Kidney (tissue), 14 donors: ENCODE data around the gene RPL28. TPM values are rescaled to one million over a fixed set of nuclear protein-coding genes. Genes with fewer than 3 reads are reported as not detected.

Experiments used
- DNase-seq, 5 donors: peaks; one replicate each; pipeline ENCODE4 v3.0.0-alpha.2; 2013 to 2020
- FAIRE-seq: peaks from 2 replicates; lab custom pipeline; 2012; peaks lifted over from hg19 to GRCh38; lab: Jason Lieb, UNC
- H3K27ac ChIP-seq, 2 donors: one replicate each; pipeline ENCODE4 v1.7.0; 2013; ENCODE audit warnings: low read depth in 2 of 2, low read length in 2 of 2, inconsistent platforms in 1 of 2
- H3K27me3 ChIP-seq: one replicate; pipeline ENCODE4 v1.7.1; 2013; ENCODE audit warnings: low read length, inconsistent platforms; ENCODE audit not compliant: control insufficient read depth, insufficient read depth
- H3K36me3 ChIP-seq, 3 donors: one replicate each; pipeline versions ENCODE4 v1.7.0 to v1.7.1; 2013; ENCODE audit warnings: low read length in 3 of 3, control low read depth in 1 of 3, inconsistent platforms in 1 of 3; ENCODE audit not compliant: insufficient read depth in 3 of 3, control insufficient read depth in 2 of 3
- H3K4me1 ChIP-seq, 3 donors: one replicate each; pipeline versions ENCODE4 v1.7.0 to v1.7.1; 2013; ENCODE audit warnings: low read length in 3 of 3, inconsistent platforms in 1 of 3, low read depth in 1 of 3; ENCODE audit not compliant: control insufficient read depth in 2 of 3, insufficient read depth in 2 of 3
- H3K4me3 ChIP-seq, 3 donors: one replicate each; pipeline versions ENCODE4 v1.7.0 to v1.8.1; 2013; ENCODE audit warnings: low read length in 3 of 3, control low read depth in 1 of 3, inconsistent platforms in 1 of 3
- H3K9ac ChIP-seq, 3 donors: one replicate each; pipeline versions ENCODE4 v1.7.0 to v1.7.1; 2013; ENCODE audit warnings: low read length in 3 of 3, control low read depth in 1 of 3, inconsistent platforms in 1 of 3
- H3K9me3 ChIP-seq, 3 donors: one replicate each; pipeline versions ENCODE4 v1.7.0 to v1.7.1; 2013; ENCODE audit warnings: low read length in 3 of 3, control low read depth in 1 of 3, inconsistent platforms in 1 of 3; ENCODE audit not compliant: control insufficient read depth in 2 of 3, insufficient read depth in 1 of 3
- CTCF ChIP-seq: IDR thresholded peaks from 3 replicates; pipeline ENCODE4 v1.5.1; 2012; ENCODE audit warnings: mild to moderate bottlenecking, moderate library complexity, borderline replicate concordance; ENCODE audit not compliant: insufficient read depth; ENCODE audit errors: extremely low read depth
- intact Hi-C: fragments of 100-400 bp; cut with DNase I; formaldehyde crosslinking; loops from one replicate; pipeline ENCODE4 v1.11.1; 2022
- polyA plus RNA-seq: library from polyadenylated mRNA; stranded (reverse); fragments of 350-450 nt; fragmentation: Illumina TruSeq; extraction: RNeasy Lipid Tissue Mini Kit (QIAGEN cat#74804); gene quantifications from one replicate; pipeline ENCODE4 v1.2.3, GENCODE V29; 2014; ENCODE audit warnings: low read depth, low replicate concordance; ENCODE audit not compliant: insufficient read depth
- total RNA-seq: library from RNA; stranded (reverse); fragmentation: NEBNext Ultra II Directional; extraction: Animal tissue kit (Norgen Biotek cat#: 25700); gene quantifications from one replicate; pipeline ENCODE4 v1.2.1, GENCODE V29; 2021
- donor health status: control.
- donor health status: control.
- donor health status: control.
- donor health status: control.
- donor health status: control.
- donor health status: DM: yes; HTN: yes; CAD: no.
- donor health status: Normal renal cell carcinoma (clear cell type).

The RPL28 gene
- total and polyA plus RNA-seq, 2 donors from 2014 or later: 1,259 to 1,453 TPM

- no peaks in the 10 kb centered on the region for H3K36me3 ChIP-seq
- intact Hi-C loops: loop anchor here (10.0 kb wide), 1 partner anchor 269 kb away; the partner anchor contains the start of gene TNNI3
- H3K27me3 ChIP-seq: no peaks in the 10 kb centered on the region
- no peak overlapping the region for H3K27ac ChIP-seq
- H3K9ac ChIP-seq: no peak overlapping the region
- DNase-seq: no peak
- no peak overlapping the region for H3K4me3 ChIP-seq
- H3K9me3 ChIP-seq: no peaks in the 10 kb centered on the region
- no peaks in the 10 kb centered on the region for H3K4me1 ChIP-seq
- no peak for TF ChIP-seq CTCF
- no peak for FAIRE-seq
Observed at GRCh38 chr19:55423225-55424005, 37.7 kb downstream of the RPL28 start.

- DNase-seq: no peak
- Histone ChIP-seq H3K27ac (no peak overlapping the region), H3K4me3 (no peak overlapping the region), H3K9me3 (no peaks in the 10 kb centered on the region), H3K9ac (no peak overlapping the region), H3K27me3 (no peaks in the 10 kb centered on the region), H3K36me3 (no peaks in the 10 kb centered on the region), H3K4me1 (no peaks in the 10 kb centered on the region)
- no peak for TF ChIP-seq CTCF
- FAIRE-seq: no peak
- intact Hi-C loops: loop anchor here (10.0 kb wide), 1 partner anchor 270 kb away; the partner anchor contains the start of gene TNNI3
Observed at GRCh38 chr19:55424518-55424917, 38.8 kb downstream of the RPL28 start.

GRCh38 chr19:55426042-55426441 is 40.3 kb downstream of the RPL28 start:
- intact Hi-C loops: loop anchor here (10.0 kb wide), 1 partner anchor 271 kb away; the partner anchor contains the start of gene TNNI3
- DNase-seq (no peak), FAIRE-seq (no peak)
- TF ChIP-seq CTCF: no peak
- Histone ChIP-seq H3K27ac (no peak overlapping the region), H3K9ac (no peak overlapping the region), H3K27me3 (no peaks in the 10 kb centered on the region), H3K9me3 (no peaks in the 10 kb centered on the region), H3K4me3 (no peak overlapping the region), H3K36me3 (no peaks in the 10 kb centered on the region), H3K4me1 (no peaks in the 10 kb centered on the region)
